Gastrocnemius medialis (tissue), 4 donors: ENCODE data around the gene CPTP. TPM values are rescaled to one million over a fixed set of nuclear protein-coding genes. Genes with fewer than 3 reads are reported as not detected.

Source experiments
- ATAC-seq, 2 donors: fragments of 150-250 bp; one replicate each; pipeline ENCODE4 v1.9.1; 2016
- DNase-seq, 2 donors: peaks; one replicate each; pipeline ENCODE4 v3.0.0-alpha.2; 2019
- H3K27ac ChIP-seq, 4 donors: fragments of 200-600 bp; sonication (generic); 1 replicate in 1 of 4; 2 replicates in 3 of 4; pipeline ENCODE4 v1.5.1; 2016 to 2018; ENCODE audit warnings: mild to moderate bottlenecking in 2 of 4, moderate library complexity in 1 of 4
- H3K27me3 ChIP-seq, 3 donors: fragments of 200-600 bp; sonication (generic) in 2 of 3; 1 replicate in 1 of 3; 2 replicates in 2 of 3; pipeline versions ENCODE4 v1.5.1 to v1.6.0; 2016 to 2019; ENCODE audit warnings: mild to moderate bottlenecking in 1 of 3, moderate library complexity in 1 of 3
- H3K36me3 ChIP-seq, 2 donors: fragments of 200-600 bp; sonication (generic) in 1 of 2; one replicate each; pipeline ENCODE4 v1.5.1; 2017 to 2018
- H3K4me1 ChIP-seq, 2 donors: fragments of 200-600 bp; sonication (generic) in 1 of 2; one replicate each; pipeline ENCODE4 v1.5.1; 2016 to 2017; ENCODE audit warnings: mild to moderate bottlenecking in 2 of 2
- H3K4me3 ChIP-seq, 4 donors: fragments of 200-600 bp; sonication (generic) in 3 of 4; 1 replicate in 1 of 4; 2 replicates in 3 of 4; pipeline ENCODE4 v1.5.1; 2016 to 2019; ENCODE audit warnings: mild to moderate bottlenecking in 2 of 4
- H3K9me3 ChIP-seq, 3 donors: fragments of 200-600 bp; sonication (generic) in 2 of 3; 1 replicate in 1 of 3; 2 replicates in 2 of 3; pipeline ENCODE4 v1.5.1; 2016 to 2019
- CTCF ChIP-seq, 5 experiments: fragments of 450-650 bp in 3 of 5; fragments of 200-600 bp in 2 of 5; sonication (generic) in 2 of 5; IDR thresholded peaks in 4 of 5; conservative IDR thresholded peaks in 1 of 5; 1 replicate in 4 of 5; 2 replicates in 1 of 5; pipeline ENCODE4 v1.5.1; 2016 to 2019; ENCODE audit warnings: antibody characterized with exemption in 5 of 5, mild to moderate bottlenecking in 3 of 5, moderate library complexity in 3 of 5
- POLR2A ChIP-seq, 2 donors: fragments of 450-650 bp; IDR thresholded peaks; one replicate each; pipeline ENCODE4 v1.6.1; 2017; ENCODE audit warnings: antibody characterized with exemption in 2 of 2, mild to moderate bottlenecking in 2 of 2, moderate library complexity in 2 of 2
- in situ Hi-C, 4 donors: fragments of 200-750 bp; cut with MboI; loops; one replicate each; pipeline versions ENCODE4 v1.15.0 to v1.8.0; 2017; ENCODE audit warnings: low sequenced_read_pairs in 4 of 4
- intact Hi-C: fragments of 100-400 bp; cut with DNase I; formaldehyde crosslinking; loops from one replicate; pipeline ENCODE4 v1.15.1; 2023; ENCODE audit warnings: low total_unique reads
- total RNA-seq, 4 donors: library from RNA; depleted of rRNA; stranded (reverse); fragments of >200 nt; gene quantifications; one replicate each; pipeline versions ENCODE4 v1.1.0 to v1.2.3, GENCODE V29; 2016

CPTP gene
- total RNA-seq, 4 donors from 2014 or later = 22.7 to 64.9 (median 34.0) TPM

- no peaks in the 10 kb centered on the region for H3K9me3 ChIP-seq
- intact Hi-C loops (loop anchor here (5.0 kb wide), 2 partner anchors 162 to 363 kb away; partner anchors contain the start of gene PERM1), in situ Hi-C loops (no loop called here)
- H3K4me1 ChIP-seq = peaks cover 53 to 67% of the 10 kb centered on the region in 2 donors
- ATAC-seq (no peak), DNase-seq (no peak)
- TF ChIP-seq POLR2A (IDR thresholded peaks at IDR 0.05) (no peak), CTCF (IDR thresholded peaks at IDR 0.05 in 4 of 5, conservative IDR thresholded peaks at IDR 0.05 in 1 of 5) (no peak)
- peaks cover 0 to 13% of the 10 kb centered on the region in 2 donors for H3K36me3 ChIP-seq
- peak overlapping the region; percentile 96 to 99 (median 98) for H3K27ac ChIP-seq
- no peaks in the 10 kb centered on the region for H3K27me3 ChIP-seq
- H3K4me3 ChIP-seq = peak overlapping the region; percentile 10 to 74 (median 58)
These were observed 20.8 kb downstream of the CPTP start for GRCh38 chr1:1345384-1345783.

- Histone ChIP-seq H3K27ac (peak overlapping the region; percentile 96 to 99 (median 98)), H3K36me3 (peaks cover 0 to 9% of the 10 kb centered on the region in 2 donors), H3K27me3 (no peaks in the 10 kb centered on the region), H3K4me1 (peaks cover 53 to 67% of the 10 kb centered on the region in 2 donors), H3K9me3 (no peaks in the 10 kb centered on the region), H3K4me3 (peak overlapping the region; percentile 10 to 74 (median 58))
- ATAC-seq = no peak
- no peak for DNase-seq
- intact Hi-C loops = loop anchor here (5.0 kb wide), 2 partner anchors 161 to 364 kb away; partner anchors contain the start of gene PERM1
- TF ChIP-seq CTCF (IDR thresholded peaks at IDR 0.05 in 4 of 5, conservative IDR thresholded peaks at IDR 0.05 in 1 of 5) (no peak), POLR2A (IDR thresholded peaks at IDR 0.05) (no peak)
- in situ Hi-C loops = no loop called here
These were observed 21.4 kb downstream of the CPTP start for GRCh38 chr1:1345860-1346500.

GRCh38 chr1:1346501-1346890 lies 21.9 kb downstream of the CPTP start:
- Histone ChIP-seq H3K36me3 (peaks cover 0 to 4% of the 10 kb centered on the region in 2 donors), H3K4me3 (peak overlapping the region; percentile 56 to 74 (median 60)), H3K9me3 (no peaks in the 10 kb centered on the region), H3K27me3 (no peaks in the 10 kb centered on the region), H3K4me1 (peaks cover 53 to 70% of the 10 kb centered on the region in 2 donors), H3K27ac (peak overlapping the region; percentile 96 to 99 (median 98))
- in situ Hi-C loops (no loop called here), intact Hi-C loops (loop anchor here (5.0 kb wide), 2 partner anchors 161 to 364 kb away; partner anchors contain the start of gene PERM1)
- no peak for DNase-seq
- no peak for TF ChIP-seq POLR2A (IDR thresholded peaks at IDR 0.05)
- TF ChIP-seq CTCF (IDR thresholded peaks at IDR 0.05 in 4 of 5, conservative IDR thresholded peaks at IDR 0.05 in 1 of 5) = no peak
- ATAC-seq = no peak

- Histone ChIP-seq H3K4me3 (peak overlapping the region; percentile 56 to 74 (median 60)), H3K27ac (peak overlapping the region; percentile 96 to 99 (median 98))
- intact Hi-C loops = loop anchor here (5.0 kb wide), 2 partner anchors 160 to 365 kb away; partner anchors contain the start of gene PERM1
These were observed 22.5 kb downstream of the CPTP start for GRCh38 chr1:1347026-1347595.

More at GRCh38 chr1:1347026-1347595, 22.5 kb downstream of the CPTP start:
- Histone ChIP-seq H3K9me3 (no peaks in the 10 kb centered on the region), H3K4me1 (peaks cover 53 to 68% of the 10 kb centered on the region in 2 donors), H3K27me3 (no peaks in the 10 kb centered on the region), H3K36me3 (no peaks in the 10 kb centered on the region)
- DNase-seq (no peak), ATAC-seq (no peak)
- in situ Hi-C loops = no loop called here
- no peak for TF ChIP-seq POLR2A (IDR thresholded peaks at IDR 0.05)
- TF ChIP-seq CTCF (IDR thresholded peaks at IDR 0.05 in 4 of 5, conservative IDR thresholded peaks at IDR 0.05 in 1 of 5) = no peak
